Activated T-cell treated with anti-CD3 and anti-CD28 coated beads, Interleukin-2, amount 50 U/mL, for 4 hours (primary cell): ENCODE results near the gene ATXN1. TPM values are rescaled to one million over a fixed set of nuclear protein-coding genes. Genes with fewer than 3 reads are reported as not detected.
"Not testable (repeated sequence)": the region's sequence is repeated elsewhere in the genome, so short reads cannot be mapped to it uniquely, and the experiment has no call there.

Experiments used
- ATAC-seq, 2 donors: fragments of 200-7000 bp; cut with Tn5 transposase; one replicate each; pipeline ENCODE4 v1.10.0; 2021
- DNase-seq: peaks from one replicate; pipeline ENCODE4 v3.0.0-alpha.2; 2020
- H3K27me3 Mint-ChIP-seq: one replicate; pipeline ENCODE4 v1.8.0; 2021; ENCODE audit warnings: low read depth, mixed read lengths
- H3K36me3 Mint-ChIP-seq: one replicate; pipeline ENCODE4 v1.8.0; 2022; ENCODE audit warnings: mixed read lengths; ENCODE audit not compliant: insufficient read depth
- H3K4me1 Mint-ChIP-seq: one replicate; pipeline ENCODE4 v1.8.0; 2021; ENCODE audit warnings: low read depth, mixed read lengths
- H3K4me3 Mint-ChIP-seq: one replicate; pipeline ENCODE4 v1.8.0; 2021; ENCODE audit warnings: mild to moderate bottlenecking, moderate library complexity, mixed read lengths
- H3K9me3 Mint-ChIP-seq: one replicate; pipeline ENCODE4 v1.8.0; 2021; ENCODE audit warnings: mixed read lengths
- total RNA-seq, 3 donors: library from RNA; stranded (reverse); gene quantifications; one replicate each; pipeline ENCODE4 v1.2.1, GENCODE V29; 2021

Gene ATXN1
- total RNA-seq, 3 donors from 2014 or later = 39.5 to 63.8 (median 45.1) TPM

GRCh38 chr6:16649241-16649640, 112.0 kb downstream of the ATXN1 start:
- DNase-seq (no peak), ATAC-seq (no peak)
- Mint-ChIP-seq H3K4me1 (peaks cover 42% of the 10 kb centered on the region), H3K9me3 (no peaks in the 10 kb centered on the region), H3K36me3 (peaks cover 18% of the 10 kb centered on the region), H3K27me3 (no peaks in the 10 kb centered on the region), H3K4me3 (no peak overlapping the region)

GRCh38 chr6:16648003-16648402, 113.3 kb downstream of the ATXN1 start:
- no peaks in the 10 kb centered on the region for H3K9me3 Mint-ChIP-seq
- H3K27me3 Mint-ChIP-seq = no peaks in the 10 kb centered on the region
- no peak for ATAC-seq
- no peak overlapping the region for H3K4me3 Mint-ChIP-seq
- H3K4me1 Mint-ChIP-seq = peaks cover 30% of the 10 kb centered on the region
- no peak for DNase-seq
- H3K36me3 Mint-ChIP-seq = peaks cover 20% of the 10 kb centered on the region

GRCh38 chr6:16647422-16647821, 113.8 kb downstream of the ATXN1 start:
- no peak for ATAC-seq
- Mint-ChIP-seq H3K27me3 (no peaks in the 10 kb centered on the region), H3K4me3 (no peak overlapping the region), H3K36me3 (peaks cover 20% of the 10 kb centered on the region), H3K4me1 (peaks cover 24% of the 10 kb centered on the region), H3K9me3 (no peaks in the 10 kb centered on the region)
- no peak for DNase-seq

- Mint-ChIP-seq H3K27me3 (no peaks in the 10 kb centered on the region), H3K36me3 (peaks cover 25% of the 10 kb centered on the region), H3K4me3 (no peak overlapping the region), H3K9me3 (no peaks in the 10 kb centered on the region), H3K4me1 (peaks cover 16% of the 10 kb centered on the region)
- DNase-seq (no peak), ATAC-seq (no peak)
Observed at GRCh38 chr6:16644540-16645250, 116.6 kb downstream of the ATXN1 start.

GRCh38 chr6:16639684-16640480, 121.4 kb downstream of the ATXN1 start:
- ATAC-seq = no peak
- Mint-ChIP-seq H3K9me3 (no peaks in the 10 kb centered on the region), H3K36me3 (peaks cover 30% of the 10 kb centered on the region), H3K4me3 (no peak overlapping the region), H3K4me1 (peaks cover 24% of the 10 kb centered on the region), H3K27me3 (no peaks in the 10 kb centered on the region)
- DNase-seq = no peak

- H3K4me1 Mint-ChIP-seq = peaks cover 39% of the 10 kb centered on the region
- no peak overlapping the region for H3K4me3 Mint-ChIP-seq
- H3K36me3 Mint-ChIP-seq = peaks cover 26% of the 10 kb centered on the region
- DNase-seq = no peak
- ATAC-seq = no peak
- no peaks in the 10 kb centered on the region for H3K9me3 Mint-ChIP-seq
- H3K27me3 Mint-ChIP-seq = no peaks in the 10 kb centered on the region
Observed at GRCh38 chr6:16637635-16638034, 123.6 kb downstream of the ATXN1 start.

- no peak for DNase-seq
- Mint-ChIP-seq H3K4me1 (peaks cover 46% of the 10 kb centered on the region), H3K9me3 (no peaks in the 10 kb centered on the region), H3K36me3 (peaks cover 21% of the 10 kb centered on the region), H3K4me3 (no peak overlapping the region), H3K27me3 (no peaks in the 10 kb centered on the region)
- ATAC-seq = no peak
Observed at GRCh38 chr6:16635810-16636602, 125.3 kb downstream of the ATXN1 start.

- Mint-ChIP-seq H3K9me3 (no peaks in the 10 kb centered on the region), H3K4me1 (peaks cover 42% of the 10 kb centered on the region), H3K27me3 (no peaks in the 10 kb centered on the region), H3K36me3 (peaks cover 19% of the 10 kb centered on the region), H3K4me3 (no peak overlapping the region)
- ATAC-seq = no peak
- no peak for DNase-seq
Observed at GRCh38 chr6:16635291-16635809, 125.9 kb downstream of the ATXN1 start.

GRCh38 chr6:16634855-16635254, 126.4 kb downstream of the ATXN1 start:
- Mint-ChIP-seq H3K4me1 (peaks cover 39% of the 10 kb centered on the region), H3K36me3 (peaks cover 23% of the 10 kb centered on the region), H3K9me3 (no peaks in the 10 kb centered on the region), H3K27me3 (no peaks in the 10 kb centered on the region), H3K4me3 (no peak overlapping the region)
- ATAC-seq (no peak), DNase-seq (no peak)

GRCh38 chr6:16633961-16634360, 127.3 kb downstream of the ATXN1 start:
- no peaks in the 10 kb centered on the region for H3K9me3 Mint-ChIP-seq
- no peak overlapping the region for H3K4me3 Mint-ChIP-seq
- H3K27me3 Mint-ChIP-seq = no peaks in the 10 kb centered on the region
- H3K4me1 Mint-ChIP-seq = peaks cover 38% of the 10 kb centered on the region
- ATAC-seq (no peak), DNase-seq (no peak)
- H3K36me3 Mint-ChIP-seq = peaks cover 27% of the 10 kb centered on the region

- Mint-ChIP-seq H3K4me1 (peaks cover 38% of the 10 kb centered on the region), H3K27me3 (no peaks in the 10 kb centered on the region), H3K4me3 (no peak overlapping the region), H3K9me3 (no peaks in the 10 kb centered on the region), H3K36me3 (peaks cover 28% of the 10 kb centered on the region)
- no peak for DNase-seq
- ATAC-seq = no peak
Observed at GRCh38 chr6:16633465-16633864, 127.8 kb downstream of the ATXN1 start.

GRCh38 chr6:16632101-16632500, 129.2 kb downstream of the ATXN1 start:
- Mint-ChIP-seq H3K36me3 (peaks cover 28% of the 10 kb centered on the region), H3K9me3 (no peaks in the 10 kb centered on the region), H3K4me3 (no peak overlapping the region), H3K4me1 (peaks cover 38% of the 10 kb centered on the region), H3K27me3 (no peaks in the 10 kb centered on the region)
- ATAC-seq = no peak
- no peak for DNase-seq

GRCh38 chr6:16630026-16630643, 131.1 kb downstream of the ATXN1 start:
- DNase-seq (no peak), ATAC-seq (no peak)
- H3K4me1 Mint-ChIP-seq = peaks cover 27% of the 10 kb centered on the region
- H3K36me3 Mint-ChIP-seq = peaks cover 24% of the 10 kb centered on the region
- H3K27me3 Mint-ChIP-seq = no peaks in the 10 kb centered on the region
- H3K4me3 Mint-ChIP-seq = no peak overlapping the region
- H3K9me3 Mint-ChIP-seq = no peaks in the 10 kb centered on the region

- not testable (repeated sequence) for H3K9me3 Mint-ChIP-seq, ATAC-seq, H3K27me3 Mint-ChIP-seq, DNase-seq, H3K4me3 Mint-ChIP-seq
- Mint-ChIP-seq H3K36me3 (peaks cover 25% of the 10 kb centered on the region), H3K4me1 (peaks cover 23% of the 10 kb centered on the region)
Observed at GRCh38 chr6:16628580-16628979, 132.7 kb downstream of the ATXN1 start.
